Measurements from ENCODE around the gene AHI1. TPM values are rescaled to one million over a fixed set of nuclear protein-coding genes. Genes with fewer than 3 reads are reported as not detected.

Gene AHI1
- total RNA-seq (10 to 100 TPM; 10.6 to 21.3 (median 16.5) TPM), polyA plus RNA-seq (10 to 100 TPM; 12.5 to 24.8 TPM)

GRCh38 chr6:135497412-135498184, at the start of gene AHI1:
Gene AHI1, minus strand, starts transcription at chr6:135497740. Its CDS starts 5,503 bp downstream, at chr6:135492237.
- Histone ChIP-seq H3K4me3 (peak within 1 kb of the TSS; percentile 77 to 91 (median 82)), H3K36me3 (no peaks in the 10 kb centered on the region), H3K9me3 (no peaks in the 10 kb centered on the region), H3K27me3 (no peaks in the 10 kb centered on the region), H3K4me1 (peaks cover 0 to 17% (median 8%) of the 10 kb centered on the region in 3 donors), H3K27ac (peak within 1 kb of the TSS; percentile 96 to 100 (median 98))
- FAIRE-seq (no peak), DNase-seq (peak; percentile 93 to 99 (median 96)), ATAC-seq (peak; percentile 93 to 96 (median 96))
- 0% methylated on average over 83 to 85 of the region's 85 CpGs for WGBS, 2 donors
- intact Hi-C loops (cut with DNase I) = no loop called here
- TF ChIP-seq CTCF (IDR thresholded peaks at IDR 0.05) = peak in 1 of 4 donors; percentile 25

DNA sequence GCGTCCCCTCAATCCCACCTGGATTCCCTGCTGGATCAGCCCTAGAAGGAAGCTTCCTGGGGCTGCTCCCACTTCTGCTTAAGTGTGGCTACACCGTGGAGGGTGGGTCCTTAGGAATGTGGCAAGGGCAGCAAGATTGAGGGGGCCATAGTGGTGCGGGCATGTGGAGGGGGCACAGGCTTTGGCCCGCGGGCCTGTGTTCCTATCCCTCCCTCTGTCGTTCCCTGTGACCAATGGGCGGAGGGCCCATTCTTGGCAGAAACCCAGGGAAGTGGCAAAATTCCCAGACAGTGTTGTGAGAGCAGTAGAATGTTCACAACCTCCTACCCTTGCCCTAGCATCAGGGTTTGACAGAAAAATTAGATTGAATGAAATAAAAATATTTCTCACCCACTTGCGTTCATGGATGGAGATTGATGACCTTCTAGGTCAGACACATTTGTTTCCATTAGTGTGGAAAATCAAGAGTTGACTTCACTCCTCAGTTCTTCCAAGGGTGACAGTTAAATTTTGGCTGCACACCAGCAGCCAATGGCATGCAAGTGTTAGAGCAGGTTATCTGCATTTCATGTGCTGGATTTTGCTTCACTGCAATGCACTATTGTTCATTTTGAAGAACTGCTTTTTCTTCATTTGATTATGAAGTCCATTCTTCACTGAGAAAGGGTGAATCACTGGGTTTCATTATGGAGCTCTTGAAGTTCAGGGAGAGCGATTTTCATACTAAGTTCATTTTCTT, 49.3 kb upstream of the AHI1 start:
- intact Hi-C loops (cut with DNase I) = no loop called here
- no peaks in the 10 kb centered on the region for H3K4me1 ChIP-seq
- DNase-seq (peak in 1 of 6 donors; percentile 26), ATAC-seq (no peak), FAIRE-seq (no peak)
- TF ChIP-seq CTCF (IDR thresholded peaks at IDR 0.05) = no peak
- H3K4me3 ChIP-seq = no peak overlapping the region
- WGBS, 2 donors = 69 to 73% methylated on average over 9 of the region's 9 CpGs
- H3K27ac ChIP-seq = no peak overlapping the region
- no peaks in the 10 kb centered on the region for H3K36me3 ChIP-seq
- H3K27me3 ChIP-seq = no peaks in the 10 kb centered on the region
- no peaks in the 10 kb centered on the region for H3K9me3 ChIP-seq

DNA sequence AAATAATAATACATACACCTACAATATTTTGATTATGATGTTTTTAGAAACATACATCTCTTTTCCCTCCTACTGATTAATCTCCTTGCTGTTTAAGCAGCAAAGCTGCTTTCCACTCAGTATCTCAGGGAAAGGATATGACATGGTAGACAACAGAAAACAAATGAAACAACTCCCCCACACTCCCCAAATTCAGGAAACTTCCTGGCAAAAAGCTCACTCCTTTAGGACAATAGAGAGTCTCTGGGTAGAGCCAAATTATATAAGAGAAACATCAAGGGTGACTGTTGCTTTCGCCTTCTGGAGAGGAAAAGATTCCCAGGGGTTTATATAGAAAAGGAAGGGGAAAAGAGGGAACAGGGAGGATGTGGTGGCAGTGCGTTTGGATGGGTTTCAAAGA, 48.7 kb upstream of the AHI1 start:
- no peaks in the 10 kb centered on the region for H3K4me1 ChIP-seq
- no peak for DNase-seq
- H3K27ac ChIP-seq = no peak overlapping the region
- ATAC-seq = no peak
- no peak overlapping the region for H3K4me3 ChIP-seq
- FAIRE-seq = no peak
- H3K9me3 ChIP-seq = no peaks in the 10 kb centered on the region
- H3K36me3 ChIP-seq = no peaks in the 10 kb centered on the region
- no peaks in the 10 kb centered on the region for H3K27me3 ChIP-seq
- intact Hi-C loops (cut with DNase I) = no loop called here
- TF ChIP-seq CTCF (IDR thresholded peaks at IDR 0.05) = no peak
- WGBS, 2 donors = 81 to 86% methylated on average over 2 of the region's 2 CpGs

DNA sequence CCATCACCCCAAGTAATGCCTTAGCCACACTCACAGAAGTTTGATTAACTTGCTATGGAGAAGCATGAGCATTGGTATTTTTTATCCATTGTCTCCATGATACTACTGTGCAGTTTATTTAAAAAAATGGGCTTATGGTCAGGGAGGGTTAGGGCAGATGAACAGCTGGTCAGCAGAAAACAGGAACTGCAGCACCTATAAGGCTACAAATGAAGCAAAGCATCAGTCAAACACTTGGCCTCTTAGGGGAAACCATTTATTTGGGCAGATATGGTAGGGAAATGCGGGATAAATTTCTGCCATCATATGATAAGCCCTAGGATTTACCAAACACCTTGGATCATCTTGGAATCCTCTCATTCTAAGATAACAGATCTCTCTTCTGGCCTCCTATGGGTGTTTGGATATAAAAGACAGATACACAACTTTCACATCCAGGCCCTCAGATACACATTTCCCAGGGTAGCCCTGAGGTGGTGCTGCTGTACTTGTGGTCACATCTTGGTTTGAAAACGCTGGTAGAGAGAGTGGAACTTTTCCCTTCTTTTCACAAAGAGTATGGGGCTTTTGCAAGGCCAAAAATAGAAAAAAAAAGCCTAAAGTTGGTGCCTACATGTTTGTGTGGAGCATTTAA, 42.8 kb upstream of the AHI1 start:
- TF ChIP-seq CTCF (IDR thresholded peaks at IDR 0.05) = no peak
- ATAC-seq (no peak), DNase-seq (no peak), FAIRE-seq (no peak)
- Histone ChIP-seq H3K36me3 (no peaks in the 10 kb centered on the region), H3K9me3 (no peaks in the 10 kb centered on the region), H3K27ac (no peak overlapping the region), H3K4me1 (peaks cover 0 to 6% (median 0%) of the 10 kb centered on the region in 3 donors), H3K4me3 (no peak overlapping the region), H3K27me3 (no peaks in the 10 kb centered on the region)
- intact Hi-C loops (cut with DNase I) = no loop called here
- WGBS, 2 donors = 61 to 62% methylated on average over 2 of the region's 2 CpGs
